NOMO-1 treated with dmso at 0.1 percent for 144 hours (cell line): Measurements from ENCODE around the gene PHOX2A.

ENCODE experiments used
- DNase-seq: peaks from one replicate; lab custom pipeline; 2025; ENCODE audit not compliant: unreplicated experiment; lab: John Stamatoyannopoulos, UW

Gene PHOX2A

DNA sequence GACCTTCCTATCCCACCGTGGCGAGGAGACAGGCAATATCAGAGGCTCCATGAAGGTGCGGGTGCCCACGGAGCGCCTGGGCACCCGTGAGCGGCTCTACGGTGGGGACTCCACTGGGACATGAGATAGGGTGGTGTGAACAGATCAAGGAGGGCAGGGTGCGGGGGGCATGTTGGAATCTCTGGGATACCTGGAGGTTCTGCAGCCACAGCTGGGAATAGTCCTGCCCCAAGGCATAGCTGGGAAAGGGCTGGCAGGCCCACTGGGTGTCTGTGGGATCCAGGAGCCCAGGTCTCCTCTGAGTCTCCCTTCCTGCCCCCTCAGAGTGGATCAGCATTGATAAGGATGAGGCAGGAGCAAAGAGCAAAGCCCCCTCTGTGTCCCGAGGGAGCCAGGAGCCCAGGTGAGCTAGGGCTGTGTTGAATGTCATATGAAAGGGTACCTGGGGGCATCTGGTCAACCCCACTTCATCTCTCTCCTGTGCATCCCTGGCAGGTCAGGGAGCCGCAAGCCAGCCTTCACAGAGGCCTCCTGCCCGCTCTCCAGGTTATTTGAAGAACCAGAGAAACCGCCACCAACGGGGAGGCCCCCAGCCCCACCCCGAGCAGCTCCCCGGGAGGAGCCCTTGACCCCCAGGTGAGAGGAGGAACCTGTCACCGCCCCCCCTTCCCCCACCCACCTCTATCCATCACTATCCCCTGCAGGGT, 8.5 kb downstream of the PHOX2A start:
- DNase-seq: no peak

DNA sequence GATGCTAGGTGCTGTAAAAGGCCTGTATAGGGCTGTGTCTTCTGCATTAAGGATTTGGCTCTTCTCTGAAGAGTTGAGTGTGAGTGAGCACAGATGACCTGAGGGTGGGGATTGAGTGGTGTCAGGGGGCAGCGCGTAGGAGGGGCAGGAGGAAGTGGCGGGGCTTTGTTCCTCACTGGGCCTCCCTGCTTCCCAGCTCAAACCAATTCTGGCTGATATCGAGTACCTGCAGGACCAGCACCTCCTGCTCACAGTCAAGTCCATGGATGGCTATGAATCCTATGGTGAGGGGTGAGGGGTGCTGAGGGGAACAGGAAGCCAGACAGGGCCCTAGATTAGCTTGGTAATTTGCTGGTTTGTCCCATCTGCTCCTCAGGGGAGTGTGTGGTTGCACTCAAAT, 9.1 kb downstream of the PHOX2A start:
- no peak for DNase-seq

DNA sequence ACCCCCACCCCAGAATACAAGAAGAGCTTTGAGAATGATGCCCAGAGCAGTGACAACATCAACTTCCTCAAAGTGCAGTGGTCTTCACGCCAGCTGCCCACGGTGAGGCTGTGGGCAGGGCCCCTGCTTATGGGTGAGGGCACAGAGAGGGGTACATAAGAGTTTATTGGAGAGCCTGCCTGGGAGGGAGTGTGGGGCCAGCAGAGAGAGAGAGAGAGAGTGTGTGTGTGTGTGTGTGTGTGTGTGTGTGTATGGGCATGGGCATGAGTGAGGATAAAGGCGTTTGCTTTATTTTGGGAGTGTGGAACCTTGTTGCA, 9.5 kb downstream of the PHOX2A start:
- no peak for DNase-seq

DNA sequence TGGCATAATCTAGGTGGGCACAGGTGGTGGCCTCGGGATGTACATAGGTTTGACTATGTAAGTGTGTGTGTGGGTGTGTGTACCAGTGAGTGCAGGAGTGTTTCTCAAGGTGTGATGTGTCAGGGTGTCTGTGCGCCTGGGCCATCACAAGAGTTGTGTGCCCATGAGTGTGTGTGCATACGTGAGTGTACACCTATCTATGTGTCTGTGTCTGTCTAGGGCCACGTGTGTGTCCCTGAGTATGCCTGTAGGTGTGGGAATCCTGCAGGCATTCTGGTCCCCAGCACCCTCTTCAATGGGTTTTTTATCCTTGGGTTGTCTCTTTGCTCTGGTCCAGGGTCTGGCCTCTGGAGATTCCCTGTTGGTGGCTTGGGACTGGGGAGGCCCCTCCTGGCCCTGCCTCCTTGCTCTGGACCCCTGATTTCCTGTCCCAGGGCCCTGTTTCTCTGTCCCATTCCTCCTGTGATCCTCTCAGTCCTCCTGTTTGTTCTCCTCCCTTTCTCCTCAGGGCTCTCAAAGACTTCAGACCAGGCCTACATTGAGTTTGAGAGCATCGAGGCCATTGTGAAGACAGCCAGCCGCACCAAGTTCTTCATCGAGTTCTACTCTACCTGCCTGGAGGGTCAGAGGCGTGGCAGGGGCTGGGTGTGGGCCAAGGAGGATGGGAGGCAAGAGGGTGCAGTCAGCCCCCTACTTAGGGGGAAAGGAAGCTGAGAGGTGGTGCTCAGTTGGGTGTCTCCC, 10.0 kb downstream of the PHOX2A start:
- DNase-seq: no peak

DNA sequence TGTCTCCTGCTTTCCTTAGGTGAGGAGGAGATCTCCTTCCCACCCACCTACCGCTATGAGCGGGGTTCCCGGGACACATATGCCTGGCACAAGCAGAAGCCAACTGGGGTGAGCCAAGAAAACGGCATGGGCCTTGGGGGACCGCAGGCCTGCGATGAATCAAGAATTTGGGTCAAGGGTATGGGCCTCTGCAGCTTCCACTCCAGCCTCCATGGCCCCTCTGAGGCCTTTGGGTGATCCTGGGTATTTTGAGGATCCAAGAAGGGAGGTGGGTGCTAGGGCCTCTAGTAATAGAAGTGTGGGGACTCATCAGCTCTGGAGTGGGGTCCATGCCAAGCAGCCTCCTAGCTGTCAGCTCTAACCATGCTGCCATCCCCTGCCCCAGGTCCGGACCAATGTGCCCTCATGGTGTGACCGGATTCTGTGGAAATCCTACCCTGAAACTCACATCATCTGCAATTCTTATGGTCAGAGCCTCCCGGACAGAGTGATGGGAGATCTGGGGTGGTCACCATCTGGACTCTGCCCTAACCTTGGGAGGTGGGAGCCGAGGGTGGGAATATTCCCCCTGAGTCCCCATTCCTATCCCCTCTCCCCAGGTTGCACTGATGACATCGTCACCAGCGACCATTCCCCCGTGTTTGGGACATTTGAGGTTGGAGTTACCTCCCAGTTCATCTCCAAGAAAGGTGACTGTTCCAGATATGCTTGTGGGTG, 10.8 kb downstream of the PHOX2A start:
- no peak for DNase-seq

DNA sequence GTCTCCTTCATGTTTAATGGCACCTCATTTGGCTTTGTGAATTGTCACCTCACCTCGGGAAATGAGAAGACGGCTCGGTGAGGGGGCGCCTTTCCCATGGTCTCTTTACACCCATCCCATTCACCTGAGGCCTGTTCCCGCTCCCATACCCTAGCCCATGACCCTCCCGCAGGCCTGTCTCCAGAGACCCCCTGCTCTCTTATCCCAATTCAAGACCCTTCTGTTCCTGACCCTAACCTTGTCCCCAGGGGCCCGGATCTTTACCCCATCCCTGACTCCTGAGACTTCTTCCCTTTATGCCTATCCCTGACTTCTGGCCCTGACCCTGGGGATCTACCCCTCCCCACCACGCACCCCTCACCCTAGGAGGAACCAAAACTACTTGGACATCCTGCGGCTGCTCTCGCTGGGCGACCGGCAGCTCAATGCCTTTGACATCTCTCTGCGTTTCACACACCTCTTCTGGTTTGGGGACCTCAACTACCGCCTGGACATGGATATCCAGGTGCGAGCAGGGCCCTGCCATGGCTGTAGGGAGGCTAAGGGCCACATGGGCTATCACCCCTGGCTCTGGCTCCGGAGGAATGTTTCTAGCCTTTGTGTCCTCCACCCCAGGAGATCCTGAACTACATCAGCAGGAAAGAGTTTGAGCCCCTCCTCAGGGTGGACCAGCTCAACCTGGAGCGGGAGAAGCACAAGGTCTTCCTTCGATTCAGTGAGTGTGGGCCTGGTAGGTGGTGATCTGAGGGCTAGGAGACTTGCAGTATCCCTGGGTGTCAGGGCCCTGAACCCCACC, 11.5 kb downstream of the PHOX2A start:
- DNase-seq: no peak

DNA sequence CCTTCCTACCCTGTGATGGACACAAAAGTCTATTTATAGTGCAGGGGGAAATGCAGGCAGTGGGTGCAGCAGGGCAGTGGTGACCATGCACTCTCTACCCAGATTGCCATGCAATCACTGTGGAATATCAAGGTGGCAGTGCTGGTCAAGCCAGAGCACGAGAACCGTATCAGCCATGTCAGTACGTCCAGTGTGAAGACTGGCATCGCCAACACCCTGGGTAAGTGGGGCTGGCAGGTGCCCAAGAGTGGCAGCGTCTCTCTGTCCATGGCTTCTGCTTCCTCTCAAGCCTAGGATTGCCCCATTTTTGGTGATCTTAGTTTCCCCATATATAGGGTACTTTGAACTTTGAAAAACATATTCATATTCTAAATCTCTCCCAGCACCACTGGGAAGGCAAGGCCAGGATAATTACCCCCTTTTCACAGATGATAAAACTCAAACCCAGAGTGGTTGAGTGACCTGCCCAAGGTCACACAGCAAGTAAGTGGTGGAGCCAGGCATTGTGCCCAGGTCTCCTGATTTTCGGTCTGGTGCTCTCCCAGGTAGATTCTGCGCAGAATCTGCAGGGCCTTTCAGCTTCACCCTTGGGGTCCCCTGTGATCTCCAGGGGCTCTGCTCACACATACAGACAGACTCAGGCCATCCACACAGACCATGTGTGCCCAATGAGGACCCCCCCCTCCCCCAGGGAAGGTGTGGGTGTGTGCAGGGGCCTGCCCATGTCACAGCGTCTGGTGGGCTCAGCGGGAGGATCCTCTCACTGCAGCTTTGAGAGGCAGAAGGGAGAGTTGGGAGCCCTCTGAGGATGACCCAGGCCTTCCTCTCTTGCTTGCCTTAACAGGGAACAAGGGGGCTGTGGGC, 12.3 kb downstream of the PHOX2A start:
- DNase-seq: no peak

DNA sequence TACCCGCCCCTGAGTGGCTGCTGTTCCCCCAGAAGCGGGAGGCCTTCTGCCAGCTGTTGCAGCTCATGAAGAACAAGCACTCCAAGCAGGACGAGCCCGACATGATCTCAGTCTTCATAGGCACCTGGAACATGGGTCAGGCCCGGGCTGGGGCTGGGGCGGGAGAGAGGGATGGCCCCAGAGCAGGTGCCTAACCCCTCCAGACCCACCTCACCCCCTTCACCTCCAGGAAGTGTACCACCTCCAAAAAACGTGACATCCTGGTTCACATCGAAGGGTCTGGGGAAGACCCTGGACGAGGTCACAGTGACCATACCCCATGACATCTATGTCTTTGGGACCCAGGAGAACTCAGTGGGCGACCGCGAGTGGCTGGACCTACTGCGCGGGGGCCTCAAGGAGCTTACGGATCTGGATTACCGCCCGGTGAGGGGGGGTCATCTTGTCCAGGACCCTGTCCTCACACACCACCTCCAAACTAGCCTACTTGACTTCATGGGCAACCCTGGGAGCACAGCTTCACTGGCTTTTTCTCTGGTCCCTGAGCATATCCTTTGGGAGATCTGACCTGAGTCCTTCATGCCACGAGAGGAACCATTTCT, 13.1 kb downstream of the PHOX2A start:
- no peak for DNase-seq

DNA sequence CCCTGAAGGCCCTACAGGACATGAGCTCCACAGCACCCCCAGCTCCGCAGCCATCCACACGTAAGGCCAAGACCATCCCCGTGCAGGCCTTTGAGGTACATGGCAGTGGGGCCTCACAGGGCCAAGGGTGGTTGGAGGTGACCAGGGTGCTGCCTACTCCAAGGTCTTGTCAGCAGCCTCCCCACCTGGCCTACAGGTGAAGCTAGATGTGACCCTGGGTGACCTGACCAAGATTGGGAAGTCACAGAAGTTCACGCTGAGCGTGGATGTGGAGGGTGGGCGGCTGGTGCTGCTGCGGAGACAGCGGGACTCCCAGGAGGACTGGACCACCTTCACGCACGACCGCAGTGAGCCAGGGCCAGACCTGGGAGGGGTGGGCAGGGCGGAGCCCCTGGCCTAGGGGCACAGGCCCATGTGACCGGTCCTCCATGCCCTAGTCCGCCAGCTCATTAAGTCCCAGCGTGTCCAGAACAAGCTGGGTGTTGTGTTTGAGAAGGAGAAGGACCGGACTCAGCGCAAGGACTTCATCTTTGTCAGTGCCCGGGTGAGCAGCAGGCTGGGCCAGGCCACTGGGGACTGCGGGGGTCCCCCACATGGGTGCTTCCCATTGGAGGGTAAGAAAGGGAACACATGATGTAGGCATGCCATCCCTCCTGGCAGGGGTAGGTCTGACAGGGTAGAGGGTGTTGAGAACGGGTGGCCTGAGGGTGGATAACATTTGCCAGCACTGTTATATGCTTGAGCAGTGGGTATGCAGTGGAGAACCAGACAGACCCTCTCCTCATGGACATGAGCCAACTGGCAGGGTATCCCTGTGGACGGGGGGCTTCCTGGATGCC, 13.8 kb downstream of the PHOX2A start:
- DNase-seq: no peak

DNA sequence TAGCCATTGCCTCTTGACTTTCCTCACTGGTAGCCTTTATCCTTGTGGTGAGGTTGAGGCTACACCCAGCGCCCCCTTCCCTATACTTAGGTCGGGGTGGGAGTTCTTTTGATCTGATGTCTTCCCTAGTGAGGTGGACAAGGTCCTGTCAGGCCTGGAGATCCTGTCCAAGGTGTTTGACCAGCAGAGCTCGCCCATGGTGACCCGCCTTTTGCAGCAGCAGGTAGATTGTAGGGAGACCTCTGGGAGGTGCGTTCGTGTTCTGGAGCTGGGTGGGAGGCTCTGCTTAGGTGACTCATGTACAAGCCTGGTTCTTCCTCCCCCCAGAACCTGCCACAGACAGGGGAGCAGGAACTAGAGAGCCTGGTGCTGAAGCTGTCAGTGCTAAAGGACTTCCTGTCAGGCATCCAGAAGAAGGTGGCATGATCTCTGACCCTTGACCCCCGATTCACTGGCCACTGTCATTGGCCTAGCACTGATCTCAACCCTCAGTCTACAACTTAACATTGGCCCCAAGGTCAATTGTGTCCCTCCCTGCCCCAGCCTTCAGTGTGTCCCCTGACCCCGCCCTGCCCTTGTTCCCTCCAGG, 14.5 kb downstream of the PHOX2A start:
- no peak for DNase-seq

DNA sequence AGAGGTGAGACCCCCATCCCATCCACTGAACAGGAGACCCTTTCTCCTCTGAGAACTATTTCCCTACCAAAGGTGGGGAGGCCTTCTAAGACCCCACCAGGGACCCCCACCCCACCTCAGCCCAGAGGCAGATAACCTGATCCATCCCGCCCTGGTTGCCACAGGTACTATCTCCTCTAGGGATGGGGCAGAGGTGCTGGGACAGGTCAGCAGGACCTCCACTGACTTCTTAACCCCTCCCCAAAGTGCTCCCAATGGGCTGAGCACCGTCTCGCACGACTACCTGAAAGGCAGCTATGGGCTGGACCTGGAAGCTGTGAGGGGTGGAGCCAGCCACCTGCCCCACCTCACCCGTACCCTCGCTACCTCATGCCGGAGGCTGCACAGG, 15.1 kb downstream of the PHOX2A start:
- no peak for DNase-seq

DNA sequence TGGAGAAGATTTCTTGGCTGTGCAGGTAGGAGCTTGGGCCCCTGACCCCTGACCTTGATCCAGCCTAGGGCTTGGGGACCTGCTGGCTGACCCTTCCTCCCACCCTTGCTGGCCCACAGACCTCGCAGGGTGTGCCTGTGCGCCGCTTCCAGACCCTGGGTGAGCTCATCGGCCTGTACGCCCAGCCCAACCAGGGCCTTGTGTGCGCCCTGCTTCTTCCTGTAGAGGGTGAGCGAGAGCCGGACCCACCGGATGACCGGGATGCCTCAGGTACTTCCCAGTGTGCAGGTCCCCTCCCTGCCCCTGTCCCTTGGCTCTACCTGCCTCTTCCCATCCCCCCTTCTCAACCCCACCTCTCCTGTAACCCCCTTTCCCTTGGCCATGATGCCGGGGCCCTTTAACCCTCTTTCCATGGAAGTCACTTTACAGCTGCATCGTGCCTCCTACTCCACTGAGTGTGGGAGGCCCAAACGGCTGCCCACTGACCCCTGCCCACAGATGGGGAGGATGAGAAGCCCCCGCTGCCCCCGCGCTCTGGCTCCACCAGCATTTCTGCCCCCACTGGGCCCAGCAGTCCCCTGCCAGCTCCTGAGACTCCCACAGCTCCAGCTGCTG, 15.6 kb downstream of the PHOX2A start:
- DNase-seq: no peak

DNA sequence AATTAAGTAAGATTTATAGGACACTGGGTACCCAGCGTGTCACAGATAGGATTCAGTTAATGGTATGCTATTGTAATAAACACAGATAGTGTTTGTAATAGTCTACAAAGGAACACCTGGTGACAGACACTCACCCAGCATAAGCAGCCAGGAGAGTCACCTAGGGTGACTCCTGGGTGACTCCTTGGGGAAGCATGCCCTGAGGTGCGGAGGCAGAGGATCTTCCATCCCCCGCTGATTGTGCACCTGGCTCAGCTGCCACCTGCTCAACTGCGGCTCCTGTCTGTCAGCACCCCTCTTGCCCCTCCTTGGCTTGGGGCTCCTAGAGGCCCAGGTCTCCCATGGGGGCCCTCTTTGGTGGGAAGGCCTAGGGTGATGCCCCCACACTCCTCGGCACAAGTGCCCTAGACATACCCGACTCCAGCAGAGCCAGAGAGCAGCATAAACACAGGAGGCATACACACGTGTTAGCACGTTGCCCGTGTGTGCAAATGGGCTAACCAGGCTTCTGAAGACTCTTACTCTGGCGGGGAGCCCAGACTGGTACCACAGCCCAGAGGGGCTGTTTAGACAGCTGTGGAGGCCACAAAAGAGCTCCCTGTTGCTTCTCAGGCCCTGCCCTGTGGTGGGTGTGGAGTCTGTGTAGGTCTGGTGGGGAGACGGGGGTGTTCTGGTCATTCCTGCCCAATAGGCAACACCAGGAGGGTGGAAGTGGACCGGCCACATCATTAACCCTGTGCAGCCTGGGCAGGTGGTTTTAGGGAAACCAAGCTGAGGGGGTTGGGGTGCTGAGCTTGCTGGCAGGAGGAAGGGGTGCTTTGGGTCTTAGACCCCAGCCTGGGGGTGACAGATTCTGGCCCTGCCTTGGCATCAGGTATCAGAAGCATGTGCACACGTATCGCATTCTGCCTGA, 16.4 kb downstream of the PHOX2A start:
- no peak for DNase-seq

DNA sequence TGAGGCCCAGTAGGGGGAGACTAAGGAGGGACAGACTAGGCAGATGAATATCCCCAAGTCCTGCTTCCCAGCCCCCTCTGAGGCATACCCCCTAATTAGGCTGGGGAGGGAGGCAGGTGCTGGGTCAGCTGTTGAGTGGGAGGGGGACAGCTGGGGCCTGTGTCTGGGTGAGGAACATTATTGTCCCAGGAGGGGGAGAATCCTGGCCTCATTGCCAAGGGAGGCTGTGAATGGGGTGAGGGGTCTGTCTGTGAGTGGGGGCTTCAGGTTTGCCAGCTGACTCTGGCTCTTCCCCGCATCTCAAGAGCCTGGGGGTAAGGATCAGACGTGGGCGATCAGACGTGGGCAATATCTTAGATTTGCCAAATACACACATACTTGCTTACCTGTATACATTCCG, 17.3 kb downstream of the PHOX2A start:
- no peak for DNase-seq

DNA sequence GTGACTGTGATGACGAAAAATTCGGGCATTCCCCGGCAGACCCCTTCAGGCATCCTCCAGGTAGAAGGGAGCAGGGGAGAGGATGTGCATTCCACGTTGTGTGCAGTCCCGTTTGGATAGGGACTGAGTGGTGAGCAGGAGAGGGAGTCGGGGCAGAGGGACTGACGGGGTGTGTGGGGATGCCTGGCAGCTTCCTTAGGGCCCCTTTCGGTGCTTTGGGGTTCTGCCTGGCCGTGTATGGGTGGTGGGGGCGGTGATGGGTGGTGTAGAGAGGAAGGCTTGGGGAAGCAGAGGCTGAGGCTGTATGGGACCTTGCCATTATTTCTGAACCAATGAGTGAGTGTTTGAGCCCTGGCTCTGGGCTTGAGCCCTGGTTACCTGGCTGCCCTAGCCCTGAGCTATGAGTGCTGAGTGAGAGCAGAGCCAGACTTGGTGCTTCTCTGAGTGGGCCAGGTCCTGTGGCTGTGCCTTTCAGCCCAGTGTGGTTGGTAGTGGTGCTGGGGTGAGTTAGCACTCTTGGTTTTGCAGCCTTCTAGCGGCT, 18.5 kb downstream of the PHOX2A start:
- DNase-seq: no peak

DNA sequence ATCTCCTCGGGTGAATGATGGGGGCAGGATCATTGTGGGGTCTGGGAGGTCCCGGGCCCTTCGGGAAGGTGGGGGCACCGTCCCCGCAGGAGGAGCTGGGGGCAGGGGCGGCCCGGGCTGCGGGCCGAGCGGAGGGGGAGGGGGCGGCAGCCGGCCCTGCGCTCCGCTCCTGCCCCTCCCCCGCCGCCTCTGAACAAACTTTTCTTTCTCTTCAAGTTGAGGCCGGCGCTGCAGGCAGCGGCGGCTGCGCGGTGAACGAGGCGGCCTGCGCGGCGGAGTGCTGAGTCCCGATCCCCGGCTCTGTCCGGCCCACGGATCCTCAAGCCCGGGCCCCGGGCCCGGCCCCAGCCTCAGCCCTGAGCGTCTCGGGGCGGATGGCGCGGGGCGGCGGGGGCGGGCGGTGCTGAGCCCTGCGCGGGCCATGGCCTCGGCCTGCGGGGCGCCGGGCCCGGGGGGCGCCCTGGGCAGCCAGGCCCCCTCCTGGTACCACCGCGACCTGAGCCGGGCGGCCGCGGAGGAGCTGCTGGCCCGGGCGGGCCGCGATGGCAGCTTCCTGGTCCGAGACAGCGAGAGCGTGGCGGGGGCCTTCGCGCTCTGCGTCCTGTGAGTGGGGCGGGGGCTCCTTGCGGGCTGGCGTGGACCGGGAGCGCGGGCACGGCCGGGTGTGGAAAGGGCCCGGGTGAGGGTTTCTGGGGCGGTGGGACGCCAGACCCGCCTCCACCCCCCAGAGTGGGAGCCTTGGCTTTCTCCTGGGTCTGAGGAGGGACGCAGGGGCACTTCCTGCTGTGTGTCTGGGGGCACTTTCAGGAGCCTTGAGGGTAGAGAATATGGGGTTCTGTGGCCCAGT, 19.2 kb downstream of the PHOX2A start, which contains the start of gene INPPL1:
TSS of gene INPPL1 (plus strand) at position 204 of the 847 bp plus-strand sequence. CDS start at position 422, 218 bp downstream.
- DNase-seq: no peak
